Adrenal gland (tissue), 12 donors: ENCODE results near the gene MICAL3. TPM values are rescaled to one million over a fixed set of nuclear protein-coding genes. Genes with fewer than 3 reads are reported as not detected.

Experiments
- DNase-seq, 7 donors: peaks; one replicate each; pipeline ENCODE4 v3.0.0-alpha.2; 2019 to 2020
- H3K27ac ChIP-seq, 5 donors: fragments of 200-600 bp; sonication (generic) in 4 of 5; 1 replicate in 3 of 5; 2 replicates in 2 of 5; pipeline versions ENCODE4 v1.5.1 to v1.8.0; 2016 to 2020; ENCODE audit warnings: mild to moderate bottlenecking in 1 of 5
- H3K27me3 ChIP-seq: fragments of 200-600 bp; 2 replicates; pipeline ENCODE4 v1.8.0; 2021
- H3K36me3 ChIP-seq, 2 donors: fragments of 200-600 bp; replicated peaks in 1 of 2; 1 replicate in 1 of 2; 2 replicates in 1 of 2; pipeline versions ENCODE4 v1.5.1 to v1.8.0; 2018 to 2022
- H3K4me1 ChIP-seq, 2 donors: fragments of 200-600 bp; replicated peaks in 1 of 2; 1 replicate in 1 of 2; 2 replicates in 1 of 2; pipeline versions ENCODE4 v1.5.1 to v1.8.0; 2018 to 2021
- H3K4me3 ChIP-seq, 4 donors: fragments of 200-600 bp; sonication (generic) in 3 of 4; one replicate each; pipeline ENCODE4 v1.5.1; 2016 to 2018
- H3K9me3 ChIP-seq, 3 donors: fragments of 200-600 bp; sonication (generic) in 1 of 3; replicated peaks in 1 of 3; 1 replicate in 2 of 3; 2 replicates in 1 of 3; pipeline versions ENCODE4 v1.5.1 to v1.8.0; 2016 to 2021
- CTCF ChIP-seq, 6 experiments: fragments of 450-650 bp in 4 of 6; fragments of 200-600 bp in 2 of 6; sonication (generic) in 1 of 6; IDR thresholded peaks; 1 replicate in 5 of 6; 2 replicates in 1 of 6; pipeline versions ENCODE4 v1.5.1 to v1.8.0; 2016 to 2021; ENCODE audit warnings: antibody characterized with exemption in 6 of 6, mild to moderate bottlenecking in 2 of 6, moderate library complexity in 1 of 6
- POLR2A ChIP-seq, 2 donors: fragments of 450-650 bp; IDR thresholded peaks; one replicate each; pipeline ENCODE4 v1.6.1; 2017; ENCODE audit warnings: antibody characterized with exemption in 2 of 2, mild to moderate bottlenecking in 2 of 2, moderate library complexity in 1 of 2
- WGBS, 4 donors: extraction: QIAGEN DNeasy Blood & Tissue Kit in 2 of 4; methylation state at CpG; one replicate each; pipeline versions ENCODE4 v1.1.5 to v1.1.7; 2013 to 2017; 5-methylcytosine and 5-hydroxymethylcytosine counted together
- intact Hi-C, 2 donors: fragments of 100-400 bp; cut with DNase I; formaldehyde crosslinking; loops; one replicate each; pipeline versions ENCODE4 v1.14.1 to v1.15.0; 2022 to 2023
- polyA plus RNA-seq, 3 donors: library from polyadenylated mRNA; stranded (reverse); fragments of 200-250 nt in 2 of 3; fragments of 350-450 nt in 1 of 3; fragmentation: Illumina TruSeq in 1 of 3; extraction: RNeasy Lipid Tissue Mini Kit (QIAGEN cat#74804) in 1 of 3; gene quantifications; one replicate each; pipeline ENCODE4 v1.2.3, GENCODE V29; 2013 to 2014
- total RNA-seq, 9 donors: library from RNA; depleted of rRNA in 4 of 9; stranded (reverse); fragments of >200 nt in 4 of 9; fragments of 120-200 nt in 1 of 9; fragmentation: NEBNext Ultra II Directional in 1 of 9; extraction: Animal tissue kit (Norgen Biotek cat#: 25700) in 1 of 9; gene quantifications; one replicate each; pipeline versions ENCODE4 v1.1.0 to v1.2.4, GENCODE V29; 2013 to 2023
- donor health status: healthy with polysubstance abuse.
- donor health status: Bipolar disorder and iron deficiency.
- donor health status: DM: yes; HTN: yes; CAD: no.
- donor health status: DM: no; HTN: no; CAD: no.
- donor health status: DM: no; HTN: no; CAD: no.
- donor health status: DM: yes; HTN: yes; CAD: no.

MICAL3 gene
- total and polyA plus RNA-seq, 12 donors, result 10.9 to 82.6 (median 34.4) TPM

GRCh38 chr22:17830043-17830961 is 194.1 kb downstream of the MICAL3 start:
- TF ChIP-seq POLR2A (IDR thresholded peaks at IDR 0.05) (no peak), CTCF (IDR thresholded peaks at IDR 0.05) (peak; percentile 98 to 99 (median 99))
- intact Hi-C loops, result loop anchor here (5.0 to 10.0 kb wide), 4 partner anchors 64 to 247 kb away; partner anchors contain the start of genes MICAL3 (in 1 of the 2) and PEX26 (in 1 of the 2)
- Histone ChIP-seq H3K9me3 (no peaks in the 10 kb centered on the region), H3K4me1 (no peaks in the 10 kb centered on the region), H3K4me3 (no peak overlapping the region), H3K27ac (no peak overlapping the region), H3K27me3 (no peaks in the 10 kb centered on the region), H3K36me3 (peaks cover 0 to 14% of the 10 kb centered on the region in 2 donors)
- peak; percentile 81 to 96 (median 88) for DNase-seq
- 49 to 55% (median 51%) methylated on average over 23 to 31 of the region's 31 CpGs for WGBS, 4 donors

GRCh38 chr22:17829695-17830042 is 194.7 kb downstream of the MICAL3 start:
- H3K27ac ChIP-seq, result no peak overlapping the region
- peaks cover 0 to 20% of the 10 kb centered on the region in 2 donors for H3K36me3 ChIP-seq
- no peaks in the 10 kb centered on the region for H3K9me3 ChIP-seq
- TF ChIP-seq CTCF (IDR thresholded peaks at IDR 0.05), result no peak
- TF ChIP-seq POLR2A (IDR thresholded peaks at IDR 0.05), result no peak
- intact Hi-C loops, result loop anchor here (5.0 to 10.0 kb wide), 4 partner anchors 65 to 248 kb away; partner anchors contain the start of genes MICAL3 (in 1 of the 2) and PEX26 (in 1 of the 2)
- no peaks in the 10 kb centered on the region for H3K4me1 ChIP-seq
- no peak for DNase-seq
- WGBS, 4 donors, result 77 to 88% (median 83%) methylated on average over 3 to 5 of the region's 5 CpGs
- no peaks in the 10 kb centered on the region for H3K27me3 ChIP-seq
- no peak overlapping the region for H3K4me3 ChIP-seq

- no peak overlapping the region for H3K27ac ChIP-seq
- no peaks in the 10 kb centered on the region for H3K4me1 ChIP-seq
- H3K27me3 ChIP-seq, result no peaks in the 10 kb centered on the region
- peaks cover 0 to 21% of the 10 kb centered on the region in 2 donors for H3K36me3 ChIP-seq
- H3K9me3 ChIP-seq, result no peaks in the 10 kb centered on the region
- no peak overlapping the region for H3K4me3 ChIP-seq
- no peak for TF ChIP-seq POLR2A (IDR thresholded peaks at IDR 0.05)
- TF ChIP-seq CTCF (IDR thresholded peaks at IDR 0.05), result no peak
- 86 to 93% (median 90%) methylated on average over 6 of the region's 6 CpGs for WGBS, 4 donors
- no peak for DNase-seq
- intact Hi-C loops, result no loop called here
These were observed 195.8 kb downstream of the MICAL3 start for GRCh38 chr22:17828502-17829080.

- Histone ChIP-seq H3K27ac (no peak overlapping the region), H3K27me3 (no peaks in the 10 kb centered on the region), H3K4me1 (no peaks in the 10 kb centered on the region), H3K9me3 (no peaks in the 10 kb centered on the region), H3K36me3 (peaks cover 0 to 21% of the 10 kb centered on the region in 2 donors), H3K4me3 (no peak overlapping the region)
- no peak for DNase-seq
- TF ChIP-seq POLR2A (IDR thresholded peaks at IDR 0.05), result no peak
- TF ChIP-seq CTCF (IDR thresholded peaks at IDR 0.05), result no peak
- intact Hi-C loops, result no loop called here
- 79 to 88% (median 87%) methylated on average over 9 to 16 of the region's 16 CpGs for WGBS, 4 donors
These were observed 196.9 kb downstream of the MICAL3 start for GRCh38 chr22:17827466-17827865.
